ENCODE measurements around the gene SRCAP.

DNA sequence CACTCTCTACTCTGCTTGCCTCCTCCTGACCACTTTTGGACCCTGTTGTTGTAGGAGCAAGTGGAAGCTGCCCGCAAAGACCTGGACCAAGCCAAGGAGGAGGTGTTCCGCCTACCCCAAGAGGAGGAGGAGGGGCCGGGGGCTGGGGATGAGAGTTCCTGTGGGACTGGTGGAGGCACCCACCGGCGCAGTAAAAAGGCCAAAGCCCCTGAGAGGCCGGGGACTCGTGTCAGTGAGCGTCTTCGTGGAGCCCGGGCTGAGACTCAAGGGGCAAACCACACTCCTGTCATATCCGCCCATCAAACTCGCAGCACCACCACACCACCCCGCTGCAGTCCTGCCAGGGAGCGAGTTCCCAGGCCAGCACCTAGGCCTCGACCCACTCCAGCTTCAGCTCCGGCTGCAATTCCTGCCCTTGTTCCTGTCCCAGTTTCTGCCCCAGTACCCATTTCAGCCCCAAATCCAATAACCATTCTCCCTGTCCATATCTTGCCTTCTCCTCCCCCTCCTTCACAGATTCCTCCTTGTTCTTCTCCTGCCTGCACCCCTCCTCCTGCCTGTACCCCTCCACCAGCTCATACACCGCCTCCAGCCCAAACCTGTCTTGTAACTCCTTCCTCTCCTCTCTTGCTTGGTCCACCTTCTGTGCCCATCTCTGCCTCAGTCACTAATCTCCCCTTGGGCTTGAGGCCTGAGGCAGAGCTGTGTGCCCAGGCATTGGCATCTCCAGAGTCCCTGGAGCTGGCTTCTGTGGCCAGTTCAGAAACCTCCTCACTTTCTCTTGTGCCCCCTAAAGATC, 38.2 kb downstream of the SRCAP start:
- TF ChIP-seq, protein P1, sequence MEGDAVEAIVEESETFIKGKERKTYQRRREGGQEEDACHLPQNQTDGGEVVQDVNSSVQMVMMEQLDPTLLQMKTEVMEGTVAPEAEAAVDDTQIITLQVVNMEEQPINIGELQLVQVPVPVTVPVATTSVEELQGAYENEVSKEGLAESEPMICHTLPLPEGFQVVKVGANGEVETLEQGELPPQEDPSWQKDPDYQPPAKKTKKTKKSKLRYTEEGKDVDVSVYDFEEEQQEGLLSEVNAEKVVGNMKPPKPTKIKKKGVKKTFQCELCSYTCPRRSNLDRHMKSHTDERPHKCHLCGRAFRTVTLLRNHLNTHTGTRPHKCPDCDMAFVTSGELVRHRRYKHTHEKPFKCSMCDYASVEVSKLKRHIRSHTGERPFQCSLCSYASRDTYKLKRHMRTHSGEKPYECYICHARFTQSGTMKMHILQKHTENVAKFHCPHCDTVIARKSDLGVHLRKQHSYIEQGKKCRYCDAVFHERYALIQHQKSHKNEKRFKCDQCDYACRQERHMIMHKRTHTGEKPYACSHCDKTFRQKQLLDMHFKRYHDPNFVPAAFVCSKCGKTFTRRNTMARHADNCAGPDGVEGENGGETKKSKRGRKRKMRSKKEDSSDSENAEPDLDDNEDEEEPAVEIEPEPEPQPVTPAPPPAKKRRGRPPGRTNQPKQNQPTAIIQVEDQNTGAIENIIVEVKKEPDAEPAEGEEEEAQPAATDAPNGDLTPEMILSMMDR (IDR thresholded peaks at IDR 0.05) = no peak
- TF ChIP-seq EP300 (IDR thresholded peaks at IDR 0.05; ENCODE audit: low read depth) = no peak
- TF ChIP-seq POLR2A (IDR thresholded peaks at IDR 0.05) = no peak
- TF ChIP-seq POLR2AphosphoS5 (IDR thresholded peaks at IDR 0.05) = no peak

Data from transverse colon (tissue), 4 donors.